Esophagus (tissue), 2 donors: Measurements from ENCODE around the gene APOL4. TPM values are rescaled to one million over a fixed set of nuclear protein-coding genes. Genes with fewer than 3 reads are reported as not detected.
A peak's percentile ranks its signal among the peaks of the same experiment; 100 is the strongest.

Experiments used
- H3K27ac ChIP-seq, 2 donors: one replicate each; pipeline ENCODE4 v1.5.1; 2013; ENCODE audit warnings: low read depth in 2 of 2, mild to moderate bottlenecking in 2 of 2, inconsistent platforms in 1 of 2, low read length in 1 of 2, moderate library complexity in 1 of 2
- H3K27me3 ChIP-seq, 2 donors: one replicate each; pipeline ENCODE4 v1.6.1; 2013; ENCODE audit warnings: low read length in 2 of 2, control low read depth in 1 of 2, mild to moderate bottlenecking in 1 of 2; ENCODE audit not compliant: insufficient read depth in 2 of 2, control insufficient read depth in 1 of 2
- H3K36me3 ChIP-seq, 2 donors: one replicate each; pipeline ENCODE4 v1.6.1; 2013; ENCODE audit warnings: low read length in 1 of 2; ENCODE audit not compliant: control insufficient read depth in 2 of 2, insufficient read depth in 2 of 2
- H3K4me1 ChIP-seq, 2 donors: one replicate each; pipeline ENCODE4 v1.6.1; 2013; ENCODE audit warnings: low read length in 1 of 2; ENCODE audit not compliant: control insufficient read depth in 2 of 2, insufficient read depth in 2 of 2
- H3K4me3 ChIP-seq, 2 donors: one replicate each; pipeline ENCODE4 v1.5.1; 2013; ENCODE audit warnings: low read length in 2 of 2, mild to moderate bottlenecking in 2 of 2, low read depth in 1 of 2, moderate library complexity in 1 of 2
- H3K9me3 ChIP-seq, 2 donors: one replicate each; pipeline ENCODE4 v1.6.1; 2013; ENCODE audit warnings: mild to moderate bottlenecking in 2 of 2, low read depth in 1 of 2, low read length in 1 of 2, moderate library complexity in 1 of 2; ENCODE audit not compliant: control insufficient read depth in 2 of 2, insufficient read depth in 1 of 2
- WGBS, 2 donors: extraction: QIAGEN DNeasy Blood & Tissue Kit; methylation state at CpG; one replicate each; pipeline ENCODE4 v1.1.7; 2013; 5-methylcytosine and 5-hydroxymethylcytosine counted together
- polyA plus RNA-seq, 2 donors: library from polyadenylated mRNA; stranded (reverse); fragments of 200-250 nt; gene quantifications; one replicate each; pipeline ENCODE4 v1.2.3, GENCODE V29; 2013
- donor health status: healthy with polysubstance abuse.
- donor health status: Bipolar disorder and iron deficiency.

APOL4 gene
- polyA plus RNA-seq, 2 donors: 2.4 to 2.5 TPM

GRCh38 chr22:36224245-36224644, 22.6 kb upstream of the APOL4 start:
- Histone ChIP-seq H3K4me1 (no peaks in the 10 kb centered on the region), H3K27me3 (no peaks in the 10 kb centered on the region), H3K36me3 (peaks cover 9 to 18% of the 10 kb centered on the region in 2 donors), H3K27ac (no peak overlapping the region), H3K4me3 (no peak overlapping the region), H3K9me3 (no peaks in the 10 kb centered on the region)
- WGBS, 2 donors: 75 to 83% methylated on average over 4 of the region's 4 CpGs

- Histone ChIP-seq H3K4me1 (no peaks in the 10 kb centered on the region), H3K36me3 (peaks cover 9 to 12% of the 10 kb centered on the region in 2 donors), H3K27me3 (no peaks in the 10 kb centered on the region), H3K27ac (no peak overlapping the region), H3K9me3 (no peaks in the 10 kb centered on the region), H3K4me3 (no peak overlapping the region)
- WGBS, 2 donors: 83 to 89% methylated on average over 8 of the region's 8 CpGs
Observed at GRCh38 chr22:36223504-36223903, 21.9 kb upstream of the APOL4 start.

DNA sequence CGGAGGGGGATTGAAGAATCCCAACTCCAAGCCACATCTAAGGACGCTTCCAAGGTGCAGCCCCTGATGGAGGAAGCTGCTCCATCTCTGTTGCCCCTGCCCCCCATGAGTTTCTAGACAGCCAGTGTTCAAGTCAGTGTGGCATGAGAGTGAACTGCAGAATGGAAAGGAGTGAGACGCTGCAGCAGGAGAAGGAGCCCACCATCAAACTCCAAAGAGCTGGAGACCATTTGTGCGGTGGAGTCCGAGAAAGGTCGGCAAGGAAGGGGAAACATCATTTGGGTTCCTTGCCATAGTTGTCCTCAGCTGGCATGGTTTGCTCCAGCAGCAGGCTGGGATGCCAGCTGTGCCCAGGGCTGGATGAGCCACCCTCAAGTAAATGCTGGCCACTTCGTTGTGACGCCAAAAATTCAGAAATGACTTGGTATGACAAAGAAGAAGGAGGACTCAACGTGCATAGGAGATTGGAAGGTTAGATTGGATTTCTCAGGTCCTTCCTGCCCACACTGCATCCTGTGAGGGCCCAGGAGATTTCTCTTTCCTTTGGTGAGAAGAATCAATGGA, 21.4 kb upstream of the APOL4 start:
- WGBS, 2 donors: 89 to 91% methylated on average over 9 of the region's 9 CpGs
- Histone ChIP-seq H3K27ac (no peak overlapping the region), H3K4me3 (no peak overlapping the region), H3K27me3 (no peaks in the 10 kb centered on the region), H3K9me3 (no peaks in the 10 kb centered on the region), H3K36me3 (peaks cover 8 to 9% of the 10 kb centered on the region in 2 donors), H3K4me1 (no peaks in the 10 kb centered on the region)

GRCh38 chr22:36221799-36222751, 20.5 kb upstream of the APOL4 start:
- Histone ChIP-seq H3K36me3 (peaks cover 0 to 2% of the 10 kb centered on the region in 2 donors), H3K4me1 (no peaks in the 10 kb centered on the region), H3K4me3 (no peak overlapping the region), H3K27me3 (no peaks in the 10 kb centered on the region), H3K27ac (no peak overlapping the region), H3K9me3 (no peaks in the 10 kb centered on the region)
- 11 to 13% methylated on average over 7 of the region's 7 CpGs for WGBS, 2 donors

- 44 to 56% methylated on average over 9 of the region's 9 CpGs for WGBS, 2 donors
Observed at GRCh38 chr22:36220451-36220921, 18.9 kb upstream of the APOL4 start.

GRCh38 chr22:36218648-36219193, 17.1 kb upstream of the APOL4 start:
- no peaks in the 10 kb centered on the region for H3K36me3 ChIP-seq
- no peak overlapping the region for H3K27ac ChIP-seq
- no peaks in the 10 kb centered on the region for H3K4me1 ChIP-seq
- 84 to 85% methylated on average over 7 of the region's 7 CpGs for WGBS, 2 donors
- H3K27me3 ChIP-seq: no peaks in the 10 kb centered on the region
- H3K9me3 ChIP-seq: no peaks in the 10 kb centered on the region
- no peak overlapping the region for H3K4me3 ChIP-seq

More at GRCh38 chr22:36220451-36220921, 18.9 kb upstream of the APOL4 start:
- H3K4me1 ChIP-seq: no peaks in the 10 kb centered on the region
- no peaks in the 10 kb centered on the region for H3K27me3 ChIP-seq
- H3K9me3 ChIP-seq: no peaks in the 10 kb centered on the region
- H3K36me3 ChIP-seq: no peaks in the 10 kb centered on the region
- H3K27ac ChIP-seq: peak overlapping the region; percentile 26 to 50
- no peak overlapping the region for H3K4me3 ChIP-seq

DNA sequence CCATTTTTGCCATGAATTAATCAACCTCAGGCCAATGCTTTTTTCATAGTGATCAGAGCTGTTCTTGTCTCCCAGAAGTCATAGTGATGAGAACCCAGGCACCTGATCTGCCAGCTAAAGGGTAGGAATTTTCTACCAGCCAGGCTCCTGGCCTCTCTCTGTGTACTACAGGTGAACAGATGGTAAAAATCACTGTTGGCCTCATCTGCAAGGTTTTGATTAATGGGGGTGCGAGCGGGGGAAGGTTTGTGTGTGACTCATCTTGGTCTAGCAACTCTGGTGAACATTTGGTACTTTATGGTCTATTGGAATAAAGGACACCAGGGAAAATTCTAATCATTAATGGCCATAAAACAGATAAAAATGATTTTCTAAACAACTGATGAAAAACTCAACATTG, 14.4 kb upstream of the APOL4 start:
- Histone ChIP-seq H3K27me3 (no peaks in the 10 kb centered on the region), H3K27ac (no peak overlapping the region), H3K9me3 (no peaks in the 10 kb centered on the region), H3K4me1 (peaks cover 0 to 2% of the 10 kb centered on the region in 2 donors), H3K4me3 (no peak overlapping the region), H3K36me3 (no peaks in the 10 kb centered on the region)
- 26 to 58% methylated on average over 2 of the region's 2 CpGs for WGBS, 2 donors

- Histone ChIP-seq H3K4me1 (peaks cover 0 to 2% of the 10 kb centered on the region in 2 donors), H3K27me3 (no peaks in the 10 kb centered on the region), H3K4me3 (no peak overlapping the region), H3K9me3 (no peaks in the 10 kb centered on the region), H3K36me3 (no peaks in the 10 kb centered on the region), H3K27ac (no peak overlapping the region)
- WGBS, 2 donors: 82 to 91% methylated on average over 4 of the region's 4 CpGs
Observed at GRCh38 chr22:36213586-36213985, 12.0 kb upstream of the APOL4 start.

GRCh38 chr22:36212901-36213300, 11.3 kb upstream of the APOL4 start:
- Histone ChIP-seq H3K9me3 (no peaks in the 10 kb centered on the region), H3K4me1 (peaks cover 0 to 2% of the 10 kb centered on the region in 2 donors), H3K27me3 (no peaks in the 10 kb centered on the region), H3K4me3 (no peak overlapping the region), H3K36me3 (no peaks in the 10 kb centered on the region), H3K27ac (no peak overlapping the region)
